HCT116 (cell line): ENCODE results near the gene S100G. TPM values are rescaled to one million over a fixed set of nuclear protein-coding genes. Genes with fewer than 3 reads are reported as not detected.

Source experiments
- ATAC-seq: fragments of 200-7000 bp; cut with Tn5 transposase; 2 replicates; pipeline ENCODE4 v1.9.1; 2020; ENCODE audit warnings: mild to moderate bottlenecking, moderate library complexity
- BruUV-seq: library from RNA; stranded (reverse); fragments of 400-500 nt; replicated peaks from 2 replicates; lab custom pipeline; 2021; lab: Mats Ljungman, UMichigan
- CTCF ChIA-PET: fragments of 300-600 bp; sonication (Branson Sonifier 250); formaldehyde crosslinking; loops from one replicate; lab custom pipeline; 2021; ENCODE audit warnings: antibody characterized with exemption; lab: Charles Lee
- POLR2A ChIA-PET: fragments of 300-600, 350-600 bp; sonication (Branson Sonifier 250); formaldehyde crosslinking; loops from one replicate; lab custom pipeline; 2021; ENCODE audit warnings: antibody characterized with exemption; lab: Charles Lee
- RAD21 ChIA-PET, 2 experiments: fragments of 300-600 bp; sonication (Branson Sonifier 250); formaldehyde crosslinking; loops; one replicate each; lab custom pipeline; 2023; ENCODE audit warnings: low total read pairs in 2 of 2; ENCODE audit not compliant: uncharacterized antibody in 2 of 2, unreplicated experiment in 2 of 2, low non-redundant PET in 1 of 2; lab: Charles Lee
- DNase-seq: peaks from one replicate; pipeline ENCODE4 v3.0.0-alpha.2; 2010; ENCODE audit warnings: low read depth, low spot score
- H2AFZ ChIP-seq: fragments of 200-600 bp; shearing (Covaris generic), sonication (generic); 2 replicates; pipeline ENCODE4 v1.6.1; 2017; ENCODE audit warnings: low read depth, mixed run types, mixed read lengths, antibody characterized with exemption, low read length; ENCODE audit not compliant: poor library complexity, severe bottlenecking
- H3K27ac ChIP-seq: 2 replicates; pipeline ENCODE4 v1.5.1; 2012; ENCODE audit warnings: low read depth, low read length
- H3K27me3 ChIP-seq: fragments of 200-600 bp; sonication (generic); 2 replicates; pipeline ENCODE4 v1.6.1; 2016; ENCODE audit warnings: mixed run types, low read length, mixed read lengths; ENCODE audit not compliant: insufficient read depth
- H3K36me3 ChIP-seq, 2 experiments: fragments of 200-500 bp in 1 of 2; fragments of 200-600 bp in 1 of 2; sonication (Bioruptor generic) in 1 of 2; sonication (generic) in 1 of 2; 2 replicates each; pipeline versions ENCODE4 v1.5.1 to v1.6.1; 2014 to 2016; ENCODE audit warnings: low read length in 2 of 2, inconsistent platforms in 1 of 2, mixed read lengths in 1 of 2, mixed run types in 1 of 2; ENCODE audit not compliant: insufficient read depth in 2 of 2, control insufficient read depth in 1 of 2
- H3K4me1 ChIP-seq, 2 experiments: fragments of 200-600 bp in 1 of 2; sonication (generic) in 1 of 2; 2 replicates each; pipeline versions ENCODE4 v1.5.1 to v1.6.1; 2012 to 2017; ENCODE audit warnings: low read length in 2 of 2, inconsistent platforms in 1 of 2, mild to moderate bottlenecking in 1 of 2, mixed read lengths in 1 of 2, mixed run types in 1 of 2, moderate library complexity in 1 of 2; ENCODE audit not compliant: insufficient read depth in 2 of 2, control insufficient read depth in 1 of 2
- H3K4me2 ChIP-seq: fragments of 200-600 bp; sonication (generic); 2 replicates; pipeline ENCODE4 v1.6.1; 2017; ENCODE audit warnings: mixed run types, low read length, mixed read lengths
- H3K4me3 ChIP-seq, 2 experiments: fragments of 200-600 bp in 1 of 2; sonication (generic) in 1 of 2; replicated peaks in 1 of 2; 2 replicates each; pipeline ENCODE4 v1.5.1; 2011 to 2016; ENCODE audit warnings: low read length in 2 of 2, control low read depth in 1 of 2, low read depth in 1 of 2, mild to moderate bottlenecking in 1 of 2, mixed read lengths in 1 of 2, mixed run types in 1 of 2
- H3K79me2 ChIP-seq: fragments of 200-600 bp; sonication (generic); 2 replicates; pipeline ENCODE4 v1.6.1; 2017; ENCODE audit warnings: mild to moderate bottlenecking, mixed run types, low read length, moderate library complexity, mixed read lengths; ENCODE audit not compliant: insufficient read depth
- H3K9ac ChIP-seq: fragments of 200-600 bp; sonication (generic); 2 replicates; pipeline ENCODE4 v1.6.1; 2016; ENCODE audit warnings: low read length, mixed read lengths
- H3K9me2 ChIP-seq: fragments of 200-600 bp; sonication (generic), shearing (Covaris generic); 2 replicates; pipeline ENCODE4 v1.6.1; 2017; ENCODE audit warnings: mixed run types, mild to moderate bottlenecking, moderate library complexity; ENCODE audit not compliant: insufficient read depth
- H3K9me3 ChIP-seq, 2 experiments: fragments of 200-500 bp in 1 of 2; fragments of 200-600 bp in 1 of 2; sonication (Bioruptor generic) in 1 of 2; sonication (generic) in 1 of 2; 2 replicates each; pipeline ENCODE4 v1.6.1; 2014 to 2017; ENCODE audit warnings: low read length in 2 of 2, mixed read lengths in 2 of 2, inconsistent platforms in 1 of 2, low read depth in 1 of 2, mild to moderate bottlenecking in 1 of 2, mixed run types in 1 of 2, moderate library complexity in 1 of 2; ENCODE audit not compliant: control insufficient read depth in 1 of 2, insufficient read depth in 1 of 2
- H4K20me1 ChIP-seq: fragments of 200-600 bp; sonication (generic), shearing (Covaris generic); 2 replicates; pipeline ENCODE4 v1.6.1; 2017; ENCODE audit warnings: mixed run types, mild to moderate bottlenecking, moderate library complexity; ENCODE audit not compliant: insufficient read depth
- ATF3 ChIP-seq: IDR thresholded peaks from 2 replicates; pipeline ENCODE4 v1.6.1; 2012
- CBX3 ChIP-seq: IDR thresholded peaks from 2 replicates; pipeline ENCODE4 v1.6.1; 2012; ENCODE audit warnings: low read depth
- CEBPB ChIP-seq: IDR thresholded peaks from 2 replicates; pipeline ENCODE4 v1.6.1; 2012; ENCODE audit warnings: low read depth
- JUND ChIP-seq: IDR thresholded peaks from 2 replicates; pipeline ENCODE4 v1.6.1; 2012
- RAD21 ChIP-seq: IDR thresholded peaks from 2 replicates; pipeline ENCODE4 v1.6.1; 2012; ENCODE audit warnings: low read depth, mild to moderate bottlenecking
- SP1 ChIP-seq: IDR thresholded peaks from 2 replicates; pipeline ENCODE4 v1.6.1; 2012; ENCODE audit warnings: low read depth
- TCF7L2 ChIP-seq: IDR thresholded peaks from 2 replicates; pipeline ENCODE4 v1.7.0; 2011; ENCODE audit warnings: borderline replicate concordance, inconsistent platforms; ENCODE audit not compliant: insufficient read depth, insufficient read length; ENCODE audit errors: extremely low read depth
- YY1 ChIP-seq: IDR thresholded peaks from 2 replicates; pipeline ENCODE4 v1.6.1; 2011; ENCODE audit warnings: low read length, low read depth, moderate library complexity, mild to moderate bottlenecking; ENCODE audit not compliant: insufficient replicate concordance; ENCODE audit errors: extremely low read depth
- ZBTB33 ChIP-seq: IDR thresholded peaks from 2 replicates; pipeline ENCODE4 v1.6.1; 2011; ENCODE audit warnings: mild to moderate bottlenecking, low read length, moderate library complexity; ENCODE audit not compliant: insufficient replicate concordance; ENCODE audit errors: extremely low read depth
- ZFX ChIP-seq: fragments of 450-650 bp; IDR thresholded peaks from 2 replicates; pipeline ENCODE4 v1.6.1; 2017
- ZNF274 ChIP-seq: fragments of 200-500 bp; sonication (Bioruptor generic); IDR thresholded peaks from 2 replicates; pipeline ENCODE4 v1.6.1; 2014; ENCODE audit warnings: mild to moderate bottlenecking, low read depth, low read length, inconsistent platforms
- intact Hi-C: fragments of 100-400 bp; cut with micrococcal nuclease; formaldehyde crosslinking; loops from 2 replicates; pipeline ENCODE4 v1.10.0; 2022
- total RNA-seq: library from RNA; stranded (reverse); gene quantifications from one replicate; pipeline ENCODE4 v1.2.1, GENCODE V29; 2021; ENCODE audit not compliant: unreplicated experiment
- TF ChIP-seq, protein P1 (sequence below): IDR thresholded peaks from 2 replicates; pipeline ENCODE4 v1.6.1; 2012

S100G gene
- total RNA-seq, 1 experiment from 2014 or later, result not detected

GRCh38 chrX:16640823-16641222 lies 9.1 kb upstream of the S100G start:
- ChIA-PET CTCF (no interaction called here), POLR2A (no interaction called here), RAD21 (no interaction called here)
- Histone ChIP-seq H3K27ac (no peak overlapping the region), H3K4me1 (no peaks in the 10 kb centered on the region), H3K9me3 (no peaks in the 10 kb centered on the region), H3K4me2 (no peak overlapping the region), H3K27me3 (no peaks in the 10 kb centered on the region), H4K20me1 (no peaks in the 10 kb centered on the region), H3K9ac (no peak overlapping the region), H3K9me2 (no peaks in the 10 kb centered on the region), H3K4me3 (no peak overlapping the region), H2AFZ (no peak overlapping the region), H3K79me2 (no peaks in the 10 kb centered on the region), H3K36me3 (no peaks in the 10 kb centered on the region)
- ATAC-seq, result no peak
- TF ChIP-seq ZNF274, result no peak
- TF ChIP-seq ZBTB33, result no peak
- no peak for TF ChIP-seq RAD21
- TF ChIP-seq YY1, result no peak
- no peak for TF ChIP-seq CEBPB
- TF ChIP-seq SP1, result no peak
- TF ChIP-seq CBX3, result no peak
- TF ChIP-seq ZFX, result no peak
- TF ChIP-seq TCF7L2, result no peak
- TF ChIP-seq, protein P1, sequence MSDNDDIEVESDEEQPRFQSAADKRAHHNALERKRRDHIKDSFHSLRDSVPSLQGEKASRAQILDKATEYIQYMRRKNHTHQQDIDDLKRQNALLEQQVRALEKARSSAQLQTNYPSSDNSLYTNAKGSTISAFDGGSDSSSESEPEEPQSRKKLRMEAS, result no peak
- TF ChIP-seq ATF3, result no peak
- TF ChIP-seq JUND, result no peak
- BruUV-seq, result no TSS peak
- intact Hi-C loops, result no loop called here
- DNase-seq, result no peak
